PFSK-1 (cell line): ENCODE measurements around the gene WDFY3.

Experiments used
- FOXP2 ChIP-seq: optimal IDR thresholded peaks from 2 replicates; pipeline ENCODE3; 2011; ENCODE audit warnings: borderline replicate concordance, control low read depth, inconsistent platforms; ENCODE audit not compliant: insufficient read depth; ENCODE audit errors: extremely low read length, extremely low read depth
- POLR2AphosphoS5 ChIP-seq: IDR thresholded peaks from 2 replicates; pipeline ENCODE4 v1.6.1; 2012; ENCODE audit warnings: low read depth, mild to moderate bottlenecking, control low read depth, low read length, moderate library complexity
- REST ChIP-seq, 2 experiments: IDR thresholded peaks; 2 replicates each; pipeline versions ENCODE4 v1.6.1 to v1.8.0; 2011 to 2012; ENCODE audit warnings: low read depth in 2 of 2, low read length in 2 of 2, control low read depth in 1 of 2, inconsistent platforms in 1 of 2, mild to moderate bottlenecking in 1 of 2, moderate library complexity in 1 of 2; ENCODE audit not compliant: insufficient read depth in 1 of 2
- SIN3A ChIP-seq: IDR thresholded peaks from 2 replicates; pipeline ENCODE4 v1.6.1; 2012; ENCODE audit warnings: mild to moderate bottlenecking, low read length, moderate library complexity, borderline replicate concordance; ENCODE audit not compliant: insufficient read depth
- TAF1 ChIP-seq: IDR thresholded peaks from 2 replicates; pipeline ENCODE4 v1.6.1; 2012; ENCODE audit warnings: low read length, control low read depth, borderline replicate concordance; ENCODE audit not compliant: insufficient read depth

- TF ChIP-seq SIN3A: no peak
- no peak for TF ChIP-seq POLR2AphosphoS5
- no peak for TF ChIP-seq TAF1
- TF ChIP-seq REST (IDR thresholded peaks at IDR 0.05; ENCODE audit: insufficient read depth in 1 of 2, low read depth in 2 of 2, low read length in 2 of 2): no peak
- no peak for TF ChIP-seq FOXP2
Measured at GRCh38 chr4:84673475-84674240, 292.8 kb downstream of the WDFY3 start.
